ENCODE results near the gene MON2. TPM values are rescaled to one million over a fixed set of nuclear protein-coding genes. Genes with fewer than 3 reads are reported as not detected.

MON2 gene
- total RNA-seq, 1 experiment from 2014 or later: 30.1 TPM

- BruUV-seq (replicated peaks): no TSS peak
- ChIA-PET CTCF (no interaction called here), POLR2A (interaction anchor here (0.5 kb wide), 1 partner anchor 27 kb away, joined by 3 read pairs; no protein-coding TSS in a partner anchor)
- H3K27me3 ChIP-seq (ENCODE audit: control insufficient read depth, insufficient read depth, low read length): no peaks in the 10 kb centered on the region
- intact Hi-C loops (cut with micrococcal nuclease; ENCODE audit: unreplicated experiment) (no loop called here), in situ Hi-C loops (cut with HindIII; ENCODE audit: low pct_unique_long_range_greater_than_20kb, low sequenced_read_pairs) (no loop called here)
- no peak for DNase-seq (ENCODE audit: low read depth, low spot score)
- no peaks in the 10 kb centered on the region for H3K9me3 ChIP-seq (ENCODE audit: control insufficient read depth, insufficient read depth, low read depth, low read length)
- no peaks in the 10 kb centered on the region for H3K36me3 ChIP-seq (ENCODE audit: control insufficient read depth, insufficient read depth, low read length)
- no peak overlapping the region for H3K27ac ChIP-seq (ENCODE audit: low read length)
- no peak for TF ChIP-seq POLR2AphosphoS5 (IDR thresholded peaks at IDR 0.05; ENCODE audit: low read depth, low read length)
- TF ChIP-seq REST (IDR thresholded peaks at IDR 0.05; ENCODE audit: insufficient read depth in 1 of 2, low read depth in 2 of 2, low read length in 1 of 2): no peak
- TF ChIP-seq SIN3A (IDR thresholded peaks at IDR 0.05; ENCODE audit: borderline replicate concordance, insufficient read depth, low read depth, low read length): no peak
- TF ChIP-seq CTCF (IDR thresholded peaks at IDR 0.05): no peak
- TF ChIP-seq TCF7L2 (IDR thresholded peaks at IDR 0.05; ENCODE audit: low read depth, low read length): no peak
- no peaks in the 10 kb centered on the region for H3K4me1 ChIP-seq (ENCODE audit: control insufficient read depth, insufficient read depth, low read length)
- ATAC-seq: no peak
- no peak overlapping the region for H3K4me3 ChIP-seq (ENCODE audit: low read depth in 2 of 2, low read length in 2 of 2)
Measured at GRCh38 chr12:62523619-62524018, 57.0 kb downstream of the MON2 start.

GRCh38 chr12:62525271-62525670, 58.6 kb downstream of the MON2 start:
- no peak overlapping the region for H3K27ac ChIP-seq (ENCODE audit: low read length)
- no peak overlapping the region for H3K4me3 ChIP-seq (ENCODE audit: low read depth in 2 of 2, low read length in 2 of 2)
- H3K4me1 ChIP-seq (ENCODE audit: control insufficient read depth, insufficient read depth, low read length): no peaks in the 10 kb centered on the region
- no peaks in the 10 kb centered on the region; the same call in 1 of the 2 replicates for H3K36me3 ChIP-seq (ENCODE audit: control insufficient read depth, insufficient read depth, low read length)
- BruUV-seq (replicated peaks): no TSS peak
- in situ Hi-C loops (cut with HindIII; ENCODE audit: low pct_unique_long_range_greater_than_20kb, low sequenced_read_pairs): no loop called here
- no peak for TF ChIP-seq SIN3A (IDR thresholded peaks at IDR 0.05; ENCODE audit: borderline replicate concordance, insufficient read depth, low read depth, low read length)
- TF ChIP-seq REST (IDR thresholded peaks at IDR 0.05; ENCODE audit: insufficient read depth in 1 of 2, low read depth in 2 of 2, low read length in 1 of 2): no peak
- no peak for TF ChIP-seq TCF7L2 (IDR thresholded peaks at IDR 0.05; ENCODE audit: low read depth, low read length)
- TF ChIP-seq CTCF (IDR thresholded peaks at IDR 0.05): no peak; the same call in 1 of the 2 replicates
- no peak for TF ChIP-seq POLR2AphosphoS5 (IDR thresholded peaks at IDR 0.05; ENCODE audit: low read depth, low read length)
- ChIA-PET POLR2A (no interaction called here), CTCF (no interaction called here)
- intact Hi-C loops (cut with micrococcal nuclease; ENCODE audit: unreplicated experiment): no loop called here
- ATAC-seq (no peak), DNase-seq (ENCODE audit: low read depth, low spot score) (no peak)
- H3K9me3 ChIP-seq (ENCODE audit: control insufficient read depth, insufficient read depth, low read depth, low read length): no peaks in the 10 kb centered on the region
- no peaks in the 10 kb centered on the region for H3K27me3 ChIP-seq (ENCODE audit: control insufficient read depth, insufficient read depth, low read length)
